GM12878 (cell line): ENCODE data around the gene PLPP1. TPM values are rescaled to one million over a fixed set of nuclear protein-coding genes. Genes with fewer than 3 reads are reported as not detected.

Experiments used
- ATAC-seq: fragments of 200-7000 bp; cut with Tn5 transposase; 3 replicates; pipeline ENCODE4 v1.9.1; 2020; ENCODE audit warnings: mild to moderate bottlenecking, moderate library complexity
- Bru-seq: library from RNA; stranded (reverse); fragments of 400-500 nt; gene quantifications from one replicate; lab custom pipeline; 2021; lab: Mats Ljungman, UMichigan
- BruChase-seq, 2 experiments: library from RNA; stranded (reverse); fragments of 400-500 nt; gene quantifications; one replicate each; lab custom pipeline; 2021; lab: Mats Ljungman, UMichigan
- BruUV-seq: library from RNA; stranded (reverse); fragments of 400-500 nt; replicated peaks from 2 replicates; lab custom pipeline; 2021; lab: Mats Ljungman, UMichigan
- CTCF ChIA-PET: fragments of 300-600 bp; sonication (Branson Sonifier 250); formaldehyde crosslinking; extraction: SDS; loops from one replicate; lab custom pipeline; 2021; ENCODE audit warnings: inconsistent platforms; lab: Yijun Ruan, JAX
- POLR2A ChIA-PET: fragments of 350-600 bp; formaldehyde crosslinking; extraction: SDS; loops from one replicate; lab custom pipeline; 2021; ENCODE audit warnings: inconsistent platforms; lab: Charles Lee
- RAD21 ChIA-PET: fragments of 300-600 bp; sonication (Branson Sonifier 250); formaldehyde crosslinking; loops from one replicate; lab custom pipeline; 2023; ENCODE audit warnings: antibody characterized with exemption; ENCODE audit not compliant: unreplicated experiment; lab: Charles Lee
- SMC1A ChIA-PET: fragments of 300-600 bp; sonication (Branson Sonifier 250); formaldehyde crosslinking; loops from one replicate; lab custom pipeline; 2023; ENCODE audit not compliant: unreplicated experiment, uncharacterized antibody; lab: Charles Lee
- DNase-seq: peaks from one replicate; pipeline ENCODE4 v3.0.0-alpha.2; 2011; ENCODE audit warnings: low read depth, low spot score
- FAIRE-seq: peaks from 3 replicates; lab custom pipeline; 2011; peaks lifted over from hg19 to GRCh38; lab: Jason Lieb, UNC
- H2AFZ ChIP-seq: 2 replicates; pipeline ENCODE4 v1.6.0; 2011; ENCODE audit warnings: low read depth, low read length, control low read depth; ENCODE audit not compliant: control insufficient read depth
- H3K27ac ChIP-seq: 2 replicates; pipeline ENCODE4 v1.5.1; 2011; ENCODE audit warnings: control low read depth; ENCODE audit not compliant: control insufficient read depth, insufficient read depth
- H3K27me3 ChIP-seq, 2 experiments: replicated peaks in 1 of 2; 2 replicates each; pipeline versions ENCODE4 v1.6.0 to v1.6.1; 2011; ENCODE audit warnings: low read length in 1 of 2; ENCODE audit not compliant: control insufficient read depth in 2 of 2, insufficient read depth in 2 of 2
- H3K36me3 ChIP-seq, 2 experiments: 2 replicates each; pipeline ENCODE4 v1.5.1; 2011; ENCODE audit warnings: low read length in 1 of 2; ENCODE audit not compliant: control insufficient read depth in 2 of 2, insufficient read depth in 2 of 2
- H3K4me1 ChIP-seq: 2 replicates; pipeline ENCODE4 v1.6.1; 2011; ENCODE audit warnings: mild to moderate bottlenecking, low read length, moderate library complexity, mixed read lengths; ENCODE audit not compliant: control insufficient read depth, insufficient read depth
- H3K4me2 ChIP-seq: 2 replicates; pipeline ENCODE4 v1.6.0; 2011; ENCODE audit warnings: control low read depth; ENCODE audit not compliant: control insufficient read depth, insufficient read depth
- H3K4me3 ChIP-seq: fragments of 200-600 bp; sonication (generic); 2 replicates; pipeline ENCODE4 v1.5.1; 2016
- H3K79me2 ChIP-seq: 2 replicates; pipeline ENCODE4 v1.6.0; 2011; ENCODE audit warnings: low read length; ENCODE audit not compliant: control insufficient read depth, insufficient read depth
- H3K9ac ChIP-seq: 2 replicates; pipeline ENCODE4 v1.8.0; 2011; ENCODE audit warnings: low read length, control low read depth, mixed read lengths; ENCODE audit not compliant: control insufficient read depth, insufficient read depth
- H3K9me3 ChIP-seq: replicated peaks from 3 replicates; pipeline ENCODE4 v1.5.1; 2011; ENCODE audit warnings: mild to moderate bottlenecking, low read length; ENCODE audit not compliant: control insufficient read depth, insufficient read depth
- H4K20me1 ChIP-seq: 2 replicates; pipeline ENCODE4 v1.6.0; 2011; ENCODE audit not compliant: control insufficient read depth, insufficient read depth
- ASH2L ChIP-seq: fragments of 300-600, 200-600 bp; sonication (generic); IDR thresholded peaks from 2 replicates; pipeline ENCODE4 v1.6.1; 2017; ENCODE audit warnings: low read depth, mild to moderate bottlenecking, borderline replicate concordance
- CBX5 ChIP-seq: sonication (generic); IDR thresholded peaks from 2 replicates; pipeline ENCODE4 v1.6.1; 2016; ENCODE audit warnings: low read depth, moderate library complexity, mild to moderate bottlenecking, inconsistent platforms
- FOXM1 ChIP-seq: IDR thresholded peaks from 2 replicates; pipeline ENCODE4 v1.6.1; 2012; ENCODE audit warnings: low read depth, mild to moderate bottlenecking, inconsistent platforms, low read length, moderate library complexity
- GABPA ChIP-seq: IDR thresholded peaks from 2 replicates; pipeline ENCODE4 v1.6.1; 2014; ENCODE audit warnings: antibody characterized with exemption, low read depth, mild to moderate bottlenecking, inconsistent platforms
- HDAC2 ChIP-seq: fragments of 200-600 bp; sonication (generic); IDR thresholded peaks from 2 replicates; pipeline ENCODE4 v1.6.1; 2017
- HDGF ChIP-seq: fragments of 450-650 bp; IDR thresholded peaks from 2 replicates; pipeline ENCODE4 v1.6.1; 2016; ENCODE audit warnings: antibody characterized with exemption
- JUNB ChIP-seq: IDR thresholded peaks from 2 replicates; pipeline ENCODE4 v1.6.1; 2016; ENCODE audit warnings: antibody characterized with exemption, mild to moderate bottlenecking
- LARP7 ChIP-seq: fragments of 450-650 bp; IDR thresholded peaks from 2 replicates; pipeline ENCODE4 v1.6.1; 2017; ENCODE audit warnings: mild to moderate bottlenecking
- MEF2A ChIP-seq: IDR thresholded peaks from 2 replicates; pipeline ENCODE4 v1.6.1; 2011; ENCODE audit warnings: low read depth, mild to moderate bottlenecking, low read length, moderate library complexity; ENCODE audit not compliant: insufficient read depth
- MEF2B ChIP-seq: fragments of 450-650 bp; IDR thresholded peaks from 2 replicates; pipeline ENCODE4 v1.6.1; 2018; ENCODE audit warnings: mild to moderate bottlenecking, moderate library complexity; ENCODE audit not compliant: partially characterized antibody, poor library complexity, severe bottlenecking
- NFYB ChIP-seq: IDR thresholded peaks from 2 replicates; pipeline ENCODE4 v1.6.1; 2011; ENCODE audit warnings: low read depth, mild to moderate bottlenecking, low read length, improper control_type of control experiment, moderate library complexity; ENCODE audit not compliant: insufficient read depth
- NR2C1 ChIP-seq: fragments of 450-650 bp; IDR thresholded peaks from 2 replicates; pipeline ENCODE4 v1.6.1; 2017; ENCODE audit warnings: antibody characterized with exemption, mild to moderate bottlenecking, moderate library complexity
- RBBP5 ChIP-seq: fragments of 200-600 bp; sonication (generic); conservative IDR thresholded peaks from 2 replicates; pipeline ENCODE4 v1.6.1; 2016
- TAF1 ChIP-seq: IDR thresholded peaks from 2 replicates; pipeline ENCODE4 v1.6.1; 2011; ENCODE audit warnings: mild to moderate bottlenecking, low read depth, low read length, borderline replicate concordance
- YY1 ChIP-seq: IDR thresholded peaks from 2 replicates; pipeline ENCODE4 v1.6.1; 2011; ENCODE audit warnings: low read depth, mild to moderate bottlenecking, low read length
- ZZZ3 ChIP-seq: IDR thresholded peaks from 2 replicates; pipeline ENCODE4 v1.6.1; 2011; ENCODE audit warnings: low read depth; ENCODE audit not compliant: control insufficient read depth, insufficient read length
- WGBS: methylation state at CpG from one replicate; pipeline ENCODE4 v1.1.6; 2016; ENCODE audit warnings: low lambda C conversion rate; ENCODE audit not compliant: insufficient replicate concordance, insufficient coverage; ENCODE audit errors: missing lambda C conversion rate; 5-methylcytosine and 5-hydroxymethylcytosine counted together
- in situ Hi-C: fragments of 300-500 bp; cut with MboI; formaldehyde crosslinking; loops from 9 replicates; pipeline ENCODE4 v1.14.3; 2018; ENCODE audit warnings: mixed read lengths
- intact Hi-C: fragments of 100-400 bp; cut with micrococcal nuclease; formaldehyde crosslinking; loops from one replicate; pipeline ENCODE4 v1.14.2; 2022; ENCODE audit not compliant: unreplicated experiment
- long read RNA-seq, 2 experiments: library from polyadenylated mRNA; unstranded; transcript quantifications; one replicate each; pipeline ENCODE4 v2.0.0, GENCODE V29; 2019 to 2020
- polyA minus RNA-seq, 3 experiments: library from RNA; depleted of rRNA, polyadenylated mRNA; stranded (reverse); fragments of >200 nt; gene quantifications; 2 replicates each; pipeline ENCODE4 v1.2.3, GENCODE V29; 2011
- polyA plus RNA-seq, 11 experiments: library from polyadenylated mRNA; depleted of rRNA in 4 of 11; unstranded in 6 of 11; stranded (reverse) in 5 of 11; fragments of >200 nt; fragmentation: Nextera tagmentation in 4 of 11; fragmentation: Illumina TruSeq in 1 of 11; extraction: Ambion mirVana in 4 of 11; extraction: Trizol in 1 of 11; gene quantifications; 1 replicate in 1 of 11; 2 replicates in 10 of 11; pipeline versions ENCODE4 v1.2.1 to v1.2.3, GENCODE V29; 2011 to 2016; ENCODE audit warnings: inconsistent platforms in 2 of 11, missing spikeins in 2 of 11, low read depth in 1 of 11
- total RNA-seq, 4 experiments: library from RNA; depleted of rRNA in 3 of 4; stranded (reverse); fragments of >200 nt in 3 of 4; fragmentation: Illumina TruSeq in 1 of 4; extraction: Trizol in 1 of 4; gene quantifications; 2 replicates each; pipeline versions ENCODE4 v1.2.1 to v1.2.3, GENCODE V29; 2013 to 2021
- TF ChIP-seq, protein P1 (sequence below): fragments of 450-650 bp; IDR thresholded peaks from 2 replicates; pipeline ENCODE4 v1.6.1; 2016; ENCODE audit warnings: mild to moderate bottlenecking
- TF ChIP-seq, protein P2 (sequence below): fragments of 450-650 bp; conservative IDR thresholded peaks from 2 replicates; pipeline ENCODE4 v1.6.1; 2017; ENCODE audit warnings: mild to moderate bottlenecking, moderate library complexity

The PLPP1 gene
- total RNA-seq (2013; cell fraction: nucleolus; rRNA removed) = 10.2 and 16.0 TPM in 2 replicates
- total RNA-seq (2014; rRNA removed) = 11.2 and 11.3 TPM in 2 replicates
- total RNA-seq (2014; rRNA removed; fragmentation: Illumina TruSeq; extraction: Trizol) = 6.2 and 7.7 TPM in 2 replicates
- 9.1 and 10.2 TPM in 2 replicates for total RNA-seq (2021)
- polyA plus RNA-seq (2011; ENCODE audit: low read depth) = 1.9 TPM
- polyA plus RNA-seq (2011; rRNA removed) = 6.0 and 6.5 TPM in 2 replicates
- 5.2 and 5.8 TPM in 2 replicates for polyA plus RNA-seq (2011; cell fraction: cytosol; rRNA removed)
- 3.5 and 3.6 TPM in 2 replicates for polyA plus RNA-seq (2011; cell fraction: nucleus; rRNA removed)
- 3.1 and 4.2 TPM in 2 replicates for polyA plus RNA-seq (2012)
- polyA plus RNA-seq (2014; fragmentation: Illumina TruSeq; extraction: Trizol) = 9.7 and 10.6 TPM in 2 replicates
- polyA plus RNA-seq (2014; fragmentation: Nextera tagmentation; extraction: Ambion mirVana) = 1 to 10 TPM; 3.0 TPM
- polyA plus RNA-seq (2014; rRNA removed) = 7.7 and 9.8 TPM in 2 replicates
- 1 to 10 TPM; 7.5 to 8.6 TPM for polyA plus RNA-seq (2016; fragmentation: Nextera tagmentation; extraction: Ambion mirVana)
- polyA minus RNA-seq (2011; rRNA and poly(A)+ RNA removed) = 6.6 and 7.5 TPM in 2 replicates
- 1.7 and 1.8 TPM in 2 replicates for polyA minus RNA-seq (2011; cell fraction: cytosol; rRNA and poly(A)+ RNA removed)
- 5.0 and 7.0 TPM in 2 replicates for polyA minus RNA-seq (2011; cell fraction: nucleus; rRNA and poly(A)+ RNA removed)
- percentile 51 among the genes with signal in this experiment for Bru-seq, nascent RNA
- BruChase-seq, experiment 1, labeled RNA remaining after a 6-hour chase = percentile 46 among the genes with signal in this experiment
- percentile 48 among the genes with signal in this experiment for BruChase-seq, experiment 2, labeled RNA remaining after a 2-hour chase
- long read RNA-seq, experiment 1, transcript PLPP1-202 (6 exons, 1,597 nt) = major isoform, 8 of 10 reads
- long read RNA-seq, experiment 1, partial matches to known transcripts = 1 of 10 reads
- long read RNA-seq, experiment 1, other reads (novel, unspliced or antisense) = 0 of 10 reads
- long read RNA-seq, experiment 2, partial matches to known transcripts = 2 of 11 reads
- long read RNA-seq, experiment 2, other reads (novel, unspliced or antisense) = 6 of 11 reads

DNA sequence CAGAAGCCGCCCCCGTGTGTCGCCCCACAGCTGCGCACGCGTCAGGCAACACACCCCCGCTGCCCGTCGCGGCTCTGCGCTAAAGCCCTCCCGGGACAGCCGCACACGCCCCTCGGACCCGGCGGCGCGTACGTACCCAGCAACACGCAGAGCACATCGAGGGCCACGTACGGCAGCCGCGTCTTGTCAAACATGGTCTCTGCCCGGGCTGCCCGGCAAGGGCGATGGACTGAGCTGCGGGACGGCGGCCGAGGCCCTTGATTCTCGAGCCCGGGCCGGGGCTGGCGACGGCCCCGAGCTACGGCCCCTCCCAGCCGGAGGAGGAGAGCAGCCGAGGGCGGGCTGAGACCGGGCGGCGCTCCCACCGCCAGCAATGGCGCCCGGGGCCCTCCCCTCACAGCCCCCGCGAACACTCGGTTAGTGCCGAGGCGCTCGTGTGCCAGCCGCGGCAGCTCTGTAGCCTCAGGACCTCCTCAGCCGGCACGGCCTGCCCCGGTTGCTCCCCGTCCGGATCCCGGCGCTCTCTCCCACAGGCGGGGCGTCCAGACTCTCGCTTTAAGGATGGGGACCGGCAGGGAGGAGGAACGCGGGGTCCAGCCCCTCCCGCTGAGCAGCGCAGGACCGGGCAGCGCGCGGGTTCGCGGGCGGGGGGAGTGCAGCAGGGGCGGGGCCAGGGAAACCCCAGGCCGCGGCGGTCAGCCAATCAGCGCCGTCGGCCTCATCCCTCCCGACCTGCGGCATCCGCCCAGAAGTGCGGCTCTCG lies at the start of gene PLPP1:
TSS of gene PLPP1 (minus strand) at position 529 of the 763 bp plus-strand sequence. CDS start at position 194, 335 bp downstream.
- 1% methylated on average over 50 of the region's 91 CpGs for WGBS
- H3K4me3 ChIP-seq = peak within 1 kb of the TSS; percentile 80
- TF ChIP-seq ZZZ3 (no peak), RBBP5 (no peak), NR2C1 (no peak), LARP7 (peak; percentile 60; the same call in 1 of the 2 replicates), FOXM1 (no peak), HDAC2 (no peak), GABPA (no peak), YY1 (peak; percentile 94), MEF2B (peak; percentile 24), JUNB (no peak), CBX5 (0 out of 2 replicates have a peak, but pooled peaks have one; percentile 63), MEF2A (no peak), TAF1 (0 out of 2 replicates have a peak, but pooled peaks have one; percentile 24), HDGF (no peak), NFYB (peak; percentile 90; the same call in 1 of the 2 replicates), ASH2L (0 out of 2 replicates have a peak, but pooled peaks have one; percentile 39)
- TF ChIP-seq, protein P1, sequence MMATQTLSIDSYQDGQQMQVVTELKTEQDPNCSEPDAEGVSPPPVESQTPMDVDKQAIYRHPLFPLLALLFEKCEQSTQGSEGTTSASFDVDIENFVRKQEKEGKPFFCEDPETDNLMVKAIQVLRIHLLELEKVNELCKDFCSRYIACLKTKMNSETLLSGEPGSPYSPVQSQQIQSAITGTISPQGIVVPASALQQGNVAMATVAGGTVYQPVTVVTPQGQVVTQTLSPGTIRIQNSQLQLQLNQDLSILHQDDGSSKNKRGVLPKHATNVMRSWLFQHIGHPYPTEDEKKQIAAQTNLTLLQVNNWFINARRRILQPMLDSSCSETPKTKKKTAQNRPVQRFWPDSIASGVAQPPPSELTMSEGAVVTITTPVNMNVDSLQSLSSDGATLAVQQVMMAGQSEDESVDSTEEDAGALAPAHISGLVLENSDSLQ = no peak
- TF ChIP-seq, protein P2, sequence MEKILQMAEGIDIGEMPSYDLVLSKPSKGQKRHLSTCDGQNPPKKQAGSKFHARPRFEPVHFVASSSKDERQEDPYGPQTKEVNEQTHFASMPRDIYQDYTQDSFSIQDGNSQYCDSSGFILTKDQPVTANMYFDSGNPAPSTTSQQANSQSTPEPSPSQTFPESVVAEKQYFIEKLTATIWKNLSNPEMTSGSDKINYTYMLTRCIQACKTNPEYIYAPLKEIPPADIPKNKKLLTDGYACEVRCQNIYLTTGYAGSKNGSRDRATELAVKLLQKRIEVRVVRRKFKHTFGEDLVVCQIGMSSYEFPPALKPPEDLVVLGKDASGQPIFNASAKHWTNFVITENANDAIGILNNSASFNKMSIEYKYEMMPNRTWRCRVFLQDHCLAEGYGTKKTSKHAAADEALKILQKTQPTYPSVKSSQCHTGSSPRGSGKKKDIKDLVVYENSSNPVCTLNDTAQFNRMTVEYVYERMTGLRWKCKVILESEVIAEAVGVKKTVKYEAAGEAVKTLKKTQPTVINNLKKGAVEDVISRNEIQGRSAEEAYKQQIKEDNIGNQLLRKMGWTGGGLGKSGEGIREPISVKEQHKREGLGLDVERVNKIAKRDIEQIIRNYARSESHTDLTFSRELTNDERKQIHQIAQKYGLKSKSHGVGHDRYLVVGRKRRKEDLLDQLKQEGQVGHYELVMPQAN = peak; percentile 44

More for the DNA sequence above, at the start of gene PLPP1:
- peak within 1 kb of the TSS; percentile 97 for H2AFZ ChIP-seq
- RAD21 ChIA-PET = no interaction called here
- CTCF ChIA-PET = no interaction called here
- H3K4me2 ChIP-seq = peak within 1 kb of the TSS; percentile 81
- ATAC-seq (peak; percentile 89), DNase-seq (peak; percentile 38), FAIRE-seq (no peak)
- peak within 1 kb of the TSS; percentile 84 for H3K9ac ChIP-seq
- peak within 1 kb of the TSS; percentile 66 for H3K27ac ChIP-seq
- no peaks in the 10 kb centered on the region for H3K9me3 ChIP-seq
- no peaks in the 10 kb centered on the region for H3K36me3 ChIP-seq
- intact Hi-C loops (loop anchor here (10.0 kb wide), 3 partner anchors 160 to 370 kb away; no protein-coding TSS in a partner anchor), in situ Hi-C loops (no loop called here)
- peaks cover 2% of the 10 kb centered on the region for H3K79me2 ChIP-seq
- TSS peak; percentile 60 for BruUV-seq
- POLR2A ChIA-PET = no interaction called here
- peaks cover 12% of the 10 kb centered on the region for H3K4me1 ChIP-seq
- no peaks in the 10 kb centered on the region for H4K20me1 ChIP-seq
- SMC1A ChIA-PET = no interaction called here
- no peaks in the 10 kb centered on the region for H3K27me3 ChIP-seq
